GM18508 (cell line): ENCODE measurements around the gene EIF6.
"Not testable (repeated sequence)": the region's sequence is repeated elsewhere in the genome, so short reads cannot be mapped to it uniquely, and the experiment has no call there.

Experiments used
- ATAC-seq: cut with Tn5 transposase; IDR thresholded peaks from one replicate; pipeline ENCODE4 v1.9.1; 2021; ENCODE audit warnings: moderate number of reproducible peaks; ENCODE audit not compliant: insufficient read depth, unreplicated experiment

EIF6 gene

GRCh38 chr20:35263532-35264341, 20.8 kb downstream of the EIF6 start:
- ATAC-seq: no peak

GRCh38 chr20:35262731-35263531, 21.6 kb downstream of the EIF6 start:
- ATAC-seq: not testable (repeated sequence)

- not testable (repeated sequence) for ATAC-seq
Measured at GRCh38 chr20:35262321-35262720, 22.3 kb downstream of the EIF6 start.

- ATAC-seq: no peak
Measured at GRCh38 chr20:35260426-35260825, 24.1 kb downstream of the EIF6 start.

- no peak for ATAC-seq
Measured at GRCh38 chr20:35257175-35257909, 27.2 kb downstream of the EIF6 start.

GRCh38 chr20:35254448-35254999, 30.0 kb downstream of the EIF6 start:
- ATAC-seq: no peak

- no peak for ATAC-seq
Measured at GRCh38 chr20:35253010-35253409, 31.6 kb downstream of the EIF6 start.

GRCh38 chr20:35252598-35252997, 32.0 kb downstream of the EIF6 start:
- not testable (repeated sequence) for ATAC-seq

GRCh38 chr20:35252037-35252461, 32.5 kb downstream of the EIF6 start:
- ATAC-seq: no peak

- ATAC-seq: no peak
Measured at GRCh38 chr20:35251613-35251940, 33.0 kb downstream of the EIF6 start.

GRCh38 chr20:35248641-35249475, 35.7 kb downstream of the EIF6 start:
- no peak for ATAC-seq

GRCh38 chr20:35246723-35247122, 37.8 kb downstream of the EIF6 start:
- no peak for ATAC-seq

- ATAC-seq: no peak
Measured at GRCh38 chr20:35243986-35244385, 40.6 kb downstream of the EIF6 start.

GRCh38 chr20:35243317-35243716, 41.3 kb downstream of the EIF6 start:
- no peak for ATAC-seq

- no peak for ATAC-seq
Measured at GRCh38 chr20:35240811-35241293, 43.7 kb downstream of the EIF6 start.

- no peak for ATAC-seq
Measured at GRCh38 chr20:35240083-35240810, 44.3 kb downstream of the EIF6 start.

GRCh38 chr20:35238735-35239134, 45.8 kb downstream of the EIF6 start:
- ATAC-seq: no peak

- ATAC-seq: no peak
Measured at GRCh38 chr20:35238170-35238569, 46.4 kb downstream of the EIF6 start.

- ATAC-seq: no peak
Measured at GRCh38 chr20:35237486-35237885, 47.1 kb downstream of the EIF6 start.
